Measurements from ENCODE around the gene MAGI2.

Gene MAGI2

DNA sequence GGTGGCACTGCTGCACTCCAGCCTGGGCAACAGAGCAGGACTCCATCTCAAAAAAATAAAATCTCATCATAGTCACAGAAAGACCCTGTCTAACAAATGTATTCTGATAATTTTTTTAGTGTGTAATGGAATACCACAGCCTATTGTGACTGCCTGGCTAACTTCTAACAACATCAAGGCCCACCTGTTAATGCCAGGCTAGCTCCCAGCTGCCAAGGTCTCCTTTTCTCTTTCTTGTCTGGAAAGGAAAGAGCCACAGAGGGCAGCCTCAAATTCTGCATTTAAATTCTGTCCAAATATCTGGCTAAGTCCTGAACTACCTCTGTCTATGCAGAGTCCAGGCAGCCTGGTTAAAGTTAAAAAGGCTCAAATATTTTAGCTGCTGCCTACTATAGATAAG is 700.9 kb downstream of the MAGI2 start:
- Histone ChIP-seq H2BK120ac (ENCODE audit: low read depth, low read length) (no peak overlapping the region), H3K4ac (ENCODE audit: low read depth in 1 of 2, low read length in 2 of 2) (no peak overlapping the region), H2BK5ac (ENCODE audit: low read depth, low read length, poor library complexity, severe bottlenecking) (no peak overlapping the region), H3K9me3 (ENCODE audit: control insufficient read depth, low read length) (peaks cover 7% of the 10 kb centered on the region), H3K27ac (ENCODE audit: low read length, poor library complexity, severe bottlenecking) (no peak overlapping the region), H3K9ac (ENCODE audit: low read length) (no peak overlapping the region), H3K4me1 (ENCODE audit: control insufficient read depth, insufficient read depth, low read depth, low read length) (no peaks in the 10 kb centered on the region), H3K36me3 (ENCODE audit: control insufficient read depth in 1 of 2, insufficient read depth in 2 of 2, low read depth in 1 of 2, low read length in 2 of 2) (no peaks in the 10 kb centered on the region), H3K4me2 (ENCODE audit: low read length, poor library complexity, severe bottlenecking) (no peak overlapping the region), H3K18ac (ENCODE audit: low read depth in 1 of 2, low read length in 2 of 2) (no peak overlapping the region), H2AK5ac (ENCODE audit: low read length, severe bottlenecking) (no peak overlapping the region), H3K23ac (ENCODE audit: low read length in 2 of 2) (no peak overlapping the region), H3K27me3 (ENCODE audit: control insufficient read depth in 1 of 2, insufficient read depth in 1 of 2, low read length in 2 of 2) (no peaks in the 10 kb centered on the region), H2AFZ (ENCODE audit: low read depth, low read length) (no peak overlapping the region), H3K14ac (ENCODE audit: low read length in 2 of 2) (no peak overlapping the region), H4K91ac (ENCODE audit: low read length) (no peak overlapping the region), H2BK15ac (ENCODE audit: low read depth, poor library complexity, severe bottlenecking) (no peak overlapping the region), H4K8ac (ENCODE audit: low read length) (no peak overlapping the region), H2BK12ac (ENCODE audit: low read length in 2 of 2) (no peak overlapping the region), H3K79me1 (replicated peaks; ENCODE audit: low read length, poor library complexity, severe bottlenecking) (no peaks in the 10 kb centered on the region), H3K4me3 (ENCODE audit: insufficient read depth in 1 of 2, low read depth in 1 of 2, low read length in 2 of 2) (no peak overlapping the region)
- no peak for DNase-seq

DNA sequence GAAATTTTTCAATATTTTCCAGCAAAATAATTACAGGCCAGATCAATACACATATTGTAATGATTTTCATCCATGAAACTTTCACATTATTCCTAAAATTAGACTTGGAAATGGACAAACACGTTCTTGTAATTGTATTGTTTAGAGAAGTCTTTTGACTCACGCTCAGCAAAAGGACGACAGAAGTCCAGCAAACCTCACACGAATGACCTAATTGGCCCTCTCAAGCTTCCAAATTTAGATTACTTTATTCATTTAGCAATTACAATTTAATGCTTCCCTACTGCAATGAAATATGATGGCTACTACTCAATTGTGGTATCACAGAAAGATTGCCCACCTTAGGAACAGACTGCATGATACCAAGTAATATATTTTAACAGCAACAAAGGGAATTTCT is 702.2 kb downstream of the MAGI2 start:
- no peaks in the 10 kb centered on the region for H3K27me3 ChIP-seq (ENCODE audit: control insufficient read depth in 1 of 2, insufficient read depth in 1 of 2, low read length in 2 of 2)
- no peak overlapping the region for H3K4ac ChIP-seq (ENCODE audit: low read depth in 1 of 2, low read length in 2 of 2)
- H3K4me3 ChIP-seq (ENCODE audit: insufficient read depth in 1 of 2, low read depth in 1 of 2, low read length in 2 of 2): no peak overlapping the region
- H4K8ac ChIP-seq (ENCODE audit: low read length): no peak overlapping the region
- 85% methylated on average over 4 of the region's 4 CpGs for WGBS
- H3K4me1 ChIP-seq (ENCODE audit: control insufficient read depth, insufficient read depth, low read depth, low read length): no peaks in the 10 kb centered on the region
- H3K9me3 ChIP-seq (ENCODE audit: control insufficient read depth, low read length): peaks cover 7% of the 10 kb centered on the region
- no peaks in the 10 kb centered on the region for H3K36me3 ChIP-seq (ENCODE audit: control insufficient read depth in 1 of 2, insufficient read depth in 2 of 2, low read depth in 1 of 2, low read length in 2 of 2)
- no peak overlapping the region for H4K91ac ChIP-seq (ENCODE audit: low read length)
- no peak overlapping the region for H3K4me2 ChIP-seq (ENCODE audit: low read length, poor library complexity, severe bottlenecking)
- DNase-seq: no peak
- no peak overlapping the region for H2BK15ac ChIP-seq (ENCODE audit: low read depth, poor library complexity, severe bottlenecking)
- H3K18ac ChIP-seq (ENCODE audit: low read depth in 1 of 2, low read length in 2 of 2): no peak overlapping the region
- no peaks in the 10 kb centered on the region for H3K79me1 ChIP-seq (replicated peaks; ENCODE audit: low read length, poor library complexity, severe bottlenecking)
- no peak overlapping the region for H3K23ac ChIP-seq (ENCODE audit: low read length in 2 of 2)
- H3K9ac ChIP-seq (ENCODE audit: low read length): no peak overlapping the region
- no peak overlapping the region for H2BK12ac ChIP-seq (ENCODE audit: low read length in 2 of 2)
- no peak overlapping the region for H2BK120ac ChIP-seq (ENCODE audit: low read depth, low read length)
- H2AFZ ChIP-seq (ENCODE audit: low read depth, low read length): no peak overlapping the region
- H2BK5ac ChIP-seq (ENCODE audit: low read depth, low read length, poor library complexity, severe bottlenecking): no peak overlapping the region
- no peak overlapping the region for H3K14ac ChIP-seq (ENCODE audit: low read length in 2 of 2)
- no peak overlapping the region for H2AK5ac ChIP-seq (ENCODE audit: low read length, severe bottlenecking)
- no peak overlapping the region for H3K27ac ChIP-seq (ENCODE audit: low read length, poor library complexity, severe bottlenecking)

DNA sequence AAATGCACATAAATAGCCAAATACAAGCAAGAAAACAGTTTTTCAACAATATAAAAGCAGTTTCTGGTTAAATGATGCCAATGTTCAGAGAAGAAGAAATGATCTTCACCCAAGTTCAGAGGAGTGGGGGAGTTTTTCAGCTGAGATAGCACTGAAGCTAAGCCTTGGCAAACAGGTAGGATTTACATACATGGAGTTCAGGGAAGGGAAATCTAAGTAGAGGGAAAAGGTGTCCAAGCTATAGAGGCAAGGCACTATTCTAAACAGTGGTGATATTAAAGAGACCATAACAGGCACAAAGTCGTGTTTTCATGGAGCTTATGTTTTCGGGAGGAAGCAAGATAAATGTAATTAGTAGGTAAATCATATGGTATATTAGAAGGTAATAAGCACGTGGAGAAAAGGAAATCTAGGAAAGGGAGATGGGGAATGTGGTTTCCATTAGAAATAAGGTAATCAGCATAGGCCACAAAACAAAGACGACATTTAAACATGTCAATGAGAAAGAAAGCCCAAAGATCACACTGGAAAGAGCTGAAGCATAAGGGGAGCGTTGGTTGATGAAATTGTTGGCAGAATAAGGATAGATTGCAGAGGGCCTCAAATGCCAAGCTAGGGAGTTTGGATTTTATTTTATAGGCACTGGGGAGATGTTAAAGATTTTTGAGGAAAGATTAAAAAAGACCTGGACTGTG is 704.3 kb downstream of the MAGI2 start:
- Histone ChIP-seq H3K23ac (ENCODE audit: low read length in 2 of 2) (no peak overlapping the region), H2BK5ac (ENCODE audit: low read depth, low read length, poor library complexity, severe bottlenecking) (no peak overlapping the region), H3K79me1 (replicated peaks; ENCODE audit: low read length, poor library complexity, severe bottlenecking) (no peaks in the 10 kb centered on the region), H2AFZ (ENCODE audit: low read depth, low read length) (no peak overlapping the region), H3K4me2 (ENCODE audit: low read length, poor library complexity, severe bottlenecking) (no peak overlapping the region), H3K27me3 (ENCODE audit: control insufficient read depth in 1 of 2, insufficient read depth in 1 of 2, low read length in 2 of 2) (no peaks in the 10 kb centered on the region), H3K27ac (ENCODE audit: low read length, poor library complexity, severe bottlenecking) (no peak overlapping the region), H3K9ac (ENCODE audit: low read length) (no peak overlapping the region), H2BK12ac (ENCODE audit: low read length in 2 of 2) (no peak overlapping the region), H3K4me3 (ENCODE audit: insufficient read depth in 1 of 2, low read depth in 1 of 2, low read length in 2 of 2) (no peak overlapping the region), H3K14ac (ENCODE audit: low read length in 2 of 2) (no peak overlapping the region), H3K9me3 (ENCODE audit: control insufficient read depth, low read length) (peaks cover 7% of the 10 kb centered on the region), H3K4ac (ENCODE audit: low read depth in 1 of 2, low read length in 2 of 2) (no peak overlapping the region), H3K18ac (ENCODE audit: low read depth in 1 of 2, low read length in 2 of 2) (no peak overlapping the region), H3K4me1 (ENCODE audit: control insufficient read depth, insufficient read depth, low read depth, low read length) (no peaks in the 10 kb centered on the region), H4K91ac (ENCODE audit: low read length) (no peak overlapping the region), H4K8ac (ENCODE audit: low read length) (no peak overlapping the region), H2BK120ac (ENCODE audit: low read depth, low read length) (no peak overlapping the region), H2BK15ac (ENCODE audit: low read depth, poor library complexity, severe bottlenecking) (no peak overlapping the region), H3K36me3 (ENCODE audit: control insufficient read depth in 1 of 2, insufficient read depth in 2 of 2, low read depth in 1 of 2, low read length in 2 of 2) (no peaks in the 10 kb centered on the region), H2AK5ac (ENCODE audit: low read length, severe bottlenecking) (no peak overlapping the region)
- WGBS: 65% methylated on average over 5 of the region's 5 CpGs
- no peak for DNase-seq

DNA sequence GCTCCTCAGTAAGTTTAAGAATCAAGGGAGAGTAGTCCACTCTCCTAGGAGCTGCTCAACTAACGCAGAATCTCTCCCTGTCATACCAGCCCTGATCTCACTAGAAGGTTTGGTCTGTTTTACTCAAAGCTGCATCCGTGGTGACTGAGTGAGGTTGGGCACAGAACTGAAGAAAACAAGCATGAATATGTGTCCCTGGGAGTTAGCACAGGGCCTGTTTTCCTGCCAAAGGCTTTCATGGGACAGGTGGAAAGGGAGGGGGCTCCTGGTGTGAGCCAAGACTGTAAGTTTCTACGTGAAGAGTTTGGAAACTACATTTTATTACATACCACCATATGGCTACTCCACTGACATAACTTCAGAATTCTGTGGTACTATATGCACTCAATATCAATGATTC is 705.9 kb downstream of the MAGI2 start:
- no peak overlapping the region for H3K9ac ChIP-seq (ENCODE audit: low read length)
- H3K23ac ChIP-seq (ENCODE audit: low read length in 2 of 2): no peak overlapping the region
- H3K4me3 ChIP-seq (ENCODE audit: insufficient read depth in 1 of 2, low read depth in 1 of 2, low read length in 2 of 2): no peak overlapping the region
- no peaks in the 10 kb centered on the region for H3K9me3 ChIP-seq (ENCODE audit: control insufficient read depth, low read length)
- H3K36me3 ChIP-seq (ENCODE audit: control insufficient read depth in 1 of 2, insufficient read depth in 2 of 2, low read depth in 1 of 2, low read length in 2 of 2): no peaks in the 10 kb centered on the region
- no peak overlapping the region for H3K14ac ChIP-seq (ENCODE audit: low read length in 2 of 2)
- no peak overlapping the region for H2BK15ac ChIP-seq (ENCODE audit: low read depth, poor library complexity, severe bottlenecking)
- H3K79me1 ChIP-seq (replicated peaks; ENCODE audit: low read length, poor library complexity, severe bottlenecking): no peaks in the 10 kb centered on the region
- H2AFZ ChIP-seq (ENCODE audit: low read depth, low read length): no peak overlapping the region
- H3K27me3 ChIP-seq (ENCODE audit: control insufficient read depth in 1 of 2, insufficient read depth in 1 of 2, low read length in 2 of 2): no peaks in the 10 kb centered on the region
- no peak overlapping the region for H3K27ac ChIP-seq (ENCODE audit: low read length, poor library complexity, severe bottlenecking)
- H3K4ac ChIP-seq (ENCODE audit: low read depth in 1 of 2, low read length in 2 of 2): no peak overlapping the region
- H3K4me1 ChIP-seq (ENCODE audit: control insufficient read depth, insufficient read depth, low read depth, low read length): no peaks in the 10 kb centered on the region
- H2BK12ac ChIP-seq (ENCODE audit: low read length in 2 of 2): no peak overlapping the region
- no peak overlapping the region for H4K8ac ChIP-seq (ENCODE audit: low read length)
- no peak for DNase-seq
- no peak overlapping the region for H3K4me2 ChIP-seq (ENCODE audit: low read length, poor library complexity, severe bottlenecking)
- no peak overlapping the region for H2BK120ac ChIP-seq (ENCODE audit: low read depth, low read length)
- WGBS: 73% methylated on average over 3 of the region's 3 CpGs
- H2AK5ac ChIP-seq (ENCODE audit: low read length, severe bottlenecking): no peak overlapping the region
- H4K91ac ChIP-seq (ENCODE audit: low read length): no peak overlapping the region
- no peak overlapping the region for H2BK5ac ChIP-seq (ENCODE audit: low read depth, low read length, poor library complexity, severe bottlenecking)
- no peak overlapping the region for H3K18ac ChIP-seq (ENCODE audit: low read depth in 1 of 2, low read length in 2 of 2)
